DND-41 (cell line): ENCODE results near the gene GRM7.

ENCODE experiments used
- ATAC-seq: fragments of 200-7000 bp; cut with Tn5 transposase; 3 replicates; pipeline ENCODE4 v1.9.1; 2021; ENCODE audit warnings: low read depth; ENCODE audit not compliant: insufficient read depth
- DNase-seq: peaks from one replicate; pipeline ENCODE4 v3.0.0-alpha.2; 2020
- H2AFZ ChIP-seq: 2 replicates; pipeline ENCODE4 v1.6.0; 2012; ENCODE audit warnings: low read depth, low read length
- H3K27ac ChIP-seq: 2 replicates; pipeline ENCODE4 v1.5.1; 2012; ENCODE audit warnings: low read length, inconsistent platforms
- H3K27me3 ChIP-seq: fragments of 200-600 bp; sonication (generic); 2 replicates; pipeline ENCODE4 v1.6.0; 2012; ENCODE audit warnings: low read length, mild to moderate bottlenecking, inconsistent platforms; ENCODE audit not compliant: insufficient read depth, poor library complexity
- H3K36me3 ChIP-seq: 2 replicates; pipeline ENCODE4 v1.5.1; 2012; ENCODE audit warnings: low read length, inconsistent platforms; ENCODE audit not compliant: insufficient read depth
- H3K4me1 ChIP-seq: 2 replicates; pipeline ENCODE4 v1.5.1; 2012; ENCODE audit warnings: mild to moderate bottlenecking, low read length; ENCODE audit not compliant: insufficient read depth
- H3K4me2 ChIP-seq: 2 replicates; pipeline ENCODE4 v1.6.0; 2012; ENCODE audit warnings: mild to moderate bottlenecking, moderate library complexity, low read length, inconsistent platforms; ENCODE audit not compliant: insufficient read depth
- H3K4me3 ChIP-seq, 2 experiments: fragments of 200-600 bp in 1 of 2; shearing (Covaris generic) in 1 of 2; 2 replicates each; pipeline ENCODE4 v1.5.1; 2012 to 2016; ENCODE audit warnings: inconsistent platforms in 2 of 2, low read length in 2 of 2, mild to moderate bottlenecking in 2 of 2, low read depth in 1 of 2, moderate library complexity in 1 of 2
- H3K79me2 ChIP-seq: 2 replicates; pipeline ENCODE4 v1.6.0; 2012; ENCODE audit warnings: low read length, inconsistent platforms; ENCODE audit not compliant: insufficient read depth
- H3K9ac ChIP-seq: 2 replicates; pipeline ENCODE4 v1.6.0; 2012; ENCODE audit warnings: low read depth, mild to moderate bottlenecking, inconsistent platforms, low read length, moderate library complexity
- H3K9me3 ChIP-seq: 2 replicates; pipeline ENCODE4 v1.5.1; 2012; ENCODE audit warnings: low read length, moderate library complexity, mild to moderate bottlenecking, inconsistent platforms; ENCODE audit not compliant: insufficient read depth, severe bottlenecking
- H4K20me1 ChIP-seq: 2 replicates; pipeline ENCODE4 v1.6.0; 2012; ENCODE audit warnings: low read length; ENCODE audit not compliant: insufficient read depth
- CTCF ChIP-seq: IDR thresholded peaks from 2 replicates; pipeline ENCODE4 v1.5.1; 2012; ENCODE audit warnings: borderline replicate concordance, low read length, moderate library complexity, mild to moderate bottlenecking; ENCODE audit not compliant: poor library complexity, severe bottlenecking; ENCODE audit errors: extremely low read depth
- EZH2 ChIP-seq: IDR thresholded peaks from 3 replicates; pipeline ENCODE4 v1.6.1; 2012; ENCODE audit warnings: borderline replicate concordance, low read depth, mild to moderate bottlenecking, moderate library complexity, low read length, inconsistent platforms; ENCODE audit not compliant: severe bottlenecking

Gene GRM7

GRCh38 chr3:7436542-7436941, 575.6 kb downstream of the GRM7 start:
- DNase-seq (no peak), ATAC-seq (no peak)
- TF ChIP-seq CTCF (no peak), EZH2 (no peak)

GRCh38 chr3:7437231-7437630, 576.3 kb downstream of the GRM7 start:
- no peak overlapping the region for H3K9ac ChIP-seq
- no peak for ATAC-seq
- no peaks in the 10 kb centered on the region for H4K20me1 ChIP-seq
- H3K4me2 ChIP-seq, result no peak overlapping the region
- no peaks in the 10 kb centered on the region for H3K4me1 ChIP-seq
- no peaks in the 10 kb centered on the region for H3K36me3 ChIP-seq
- H3K79me2 ChIP-seq, result no peaks in the 10 kb centered on the region
- no peaks in the 10 kb centered on the region for H3K27me3 ChIP-seq
- DNase-seq, result no peak
- H3K4me3 ChIP-seq, result no peak overlapping the region
- TF ChIP-seq CTCF (no peak), EZH2 (no peak)
- peaks cover 5% of the 10 kb centered on the region for H3K9me3 ChIP-seq
- H3K27ac ChIP-seq, result no peak overlapping the region
- H2AFZ ChIP-seq, result no peak overlapping the region

More at GRCh38 chr3:7436542-7436941, 575.6 kb downstream of the GRM7 start:
- no peaks in the 10 kb centered on the region for H3K79me2 ChIP-seq
- H3K27me3 ChIP-seq, result no peaks in the 10 kb centered on the region
- no peak overlapping the region for H2AFZ ChIP-seq
- no peak overlapping the region for H3K9ac ChIP-seq
- H3K27ac ChIP-seq, result no peak overlapping the region
- H3K4me3 ChIP-seq, result no peak overlapping the region
- no peaks in the 10 kb centered on the region for H3K36me3 ChIP-seq
- no peaks in the 10 kb centered on the region for H3K4me1 ChIP-seq
- H3K4me2 ChIP-seq, result no peak overlapping the region
- peaks cover 5% of the 10 kb centered on the region for H3K9me3 ChIP-seq
- no peaks in the 10 kb centered on the region for H4K20me1 ChIP-seq

GRCh38 chr3:7439101-7439680, 578.3 kb downstream of the GRM7 start:
- no peak for TF ChIP-seq CTCF
- TF ChIP-seq EZH2, result no peak
- Histone ChIP-seq H3K4me1 (no peaks in the 10 kb centered on the region), H3K27ac (no peak overlapping the region)

More at GRCh38 chr3:7439101-7439680, 578.3 kb downstream of the GRM7 start:
- no peaks in the 10 kb centered on the region for H3K36me3 ChIP-seq
- H2AFZ ChIP-seq, result no peak overlapping the region
- ATAC-seq, result no peak
- no peaks in the 10 kb centered on the region for H3K9me3 ChIP-seq
- H3K27me3 ChIP-seq, result no peaks in the 10 kb centered on the region
- no peak overlapping the region for H3K9ac ChIP-seq
- H3K4me3 ChIP-seq, result no peak overlapping the region
- H3K4me2 ChIP-seq, result no peak overlapping the region
- no peaks in the 10 kb centered on the region for H4K20me1 ChIP-seq
- no peak for DNase-seq
- H3K79me2 ChIP-seq, result no peaks in the 10 kb centered on the region
